HCT116 (cell line): ENCODE measurements around the gene SCARB1.

ENCODE experiments used
- CTCF ChIP-seq, 3 experiments: fragments of 200-600 bp in 1 of 3; sonication (generic) in 1 of 3; IDR thresholded peaks in 2 of 3; conservative IDR thresholded peaks in 1 of 3; 2 replicates each; pipeline ENCODE4 v1.5.1; 2012 to 2017; ENCODE audit warnings: low read depth in 2 of 3, low read length in 2 of 3, antibody characterized with exemption in 1 of 3, borderline replicate concordance in 1 of 3, control low read depth in 1 of 3, mild to moderate bottlenecking in 1 of 3, mixed read lengths in 1 of 3, mixed run types in 1 of 3, moderate library complexity in 1 of 3; ENCODE audit not compliant: insufficient read depth in 1 of 3
- MAX ChIP-seq: IDR thresholded peaks from 2 replicates; pipeline ENCODE4 v1.6.1; 2012
- POLR2AphosphoS5 ChIP-seq: IDR thresholded peaks from 2 replicates; pipeline ENCODE4 v1.6.1; 2011; ENCODE audit warnings: mild to moderate bottlenecking, low read depth, low read length, moderate library complexity

GRCh38 chr12:124837958-124838803 lies 25.5 kb downstream of the SCARB1 start:
- TF ChIP-seq CTCF (IDR thresholded peaks at IDR 0.05 in 2 of 3, conservative IDR thresholded peaks at IDR 0.05 in 1 of 3; ENCODE audit: borderline replicate concordance in 1 of 3, insufficient read depth in 1 of 3, low read depth in 2 of 3, low read length in 2 of 3), result no peak
- peak; percentile 95 for TF ChIP-seq MAX
- peak; percentile 70 for TF ChIP-seq POLR2AphosphoS5
